CD4-positive, alpha-beta T cell treated with Interleukin-6 for 4 hours (primary cell): ENCODE data around the gene ST7L.
A peak's percentile ranks its signal among the peaks of the same experiment; 100 is the strongest.
"Not testable (repeated sequence)": the region's sequence is repeated elsewhere in the genome, so short reads cannot be mapped to it uniquely, and the experiment has no call there.

Source experiments
- DNase-seq: peaks from one replicate; pipeline ENCODE4 v3.0.0-alpha.2; 2020; ENCODE audit warnings: mixed read lengths

Gene ST7L

GRCh38 chr1:112618721-112619517 lies at the start of gene ST7L:
Gene ST7L (minus strand): TSS chr1:112619141. CDS start chr1:112619113, 28 bp downstream.
- peak; percentile 55 for DNase-seq

- DNase-seq: no peak
Measured at GRCh38 chr1:112666946-112667345, 48.0 kb upstream of the ST7L start.

GRCh38 chr1:112665857-112666256 lies 46.9 kb upstream of the ST7L start:
- no peak for DNase-seq

GRCh38 chr1:112651205-112651604 lies 32.3 kb upstream of the ST7L start:
- DNase-seq: no peak

- no peak for DNase-seq
Measured at GRCh38 chr1:112646225-112646624, 27.3 kb upstream of the ST7L start.

GRCh38 chr1:112643080-112643479 lies 24.1 kb upstream of the ST7L start:
- no peak for DNase-seq

- not testable (repeated sequence) for DNase-seq
Measured at GRCh38 chr1:112640437-112640836, 21.5 kb upstream of the ST7L start.

GRCh38 chr1:112638110-112638428 lies 19.1 kb upstream of the ST7L start:
- DNase-seq: no peak

GRCh38 chr1:112637254-112638109 lies 18.5 kb upstream of the ST7L start:
- no peak for DNase-seq

- no peak for DNase-seq
Measured at GRCh38 chr1:112636597-112637253, 17.8 kb upstream of the ST7L start.

- DNase-seq: no peak
Measured at GRCh38 chr1:112636056-112636455, 17.1 kb upstream of the ST7L start.

- no peak for DNase-seq
Measured at GRCh38 chr1:112634367-112634766, 15.4 kb upstream of the ST7L start.

GRCh38 chr1:112633628-112634027 lies 14.7 kb upstream of the ST7L start:
- no peak for DNase-seq

GRCh38 chr1:112629256-112629655 lies 10.3 kb upstream of the ST7L start:
- DNase-seq: no peak

GRCh38 chr1:112628516-112628915 lies 9.6 kb upstream of the ST7L start:
- no peak for DNase-seq

- DNase-seq: no peak
Measured at GRCh38 chr1:112626887-112627286, 7.9 kb upstream of the ST7L start.

- DNase-seq: no peak
Measured at GRCh38 chr1:112626193-112626592, 7.3 kb upstream of the ST7L start.

- DNase-seq: no peak
Measured at GRCh38 chr1:112625696-112626095, 6.8 kb upstream of the ST7L start.

- DNase-seq: not testable (repeated sequence)
Measured at GRCh38 chr1:112624493-112624892, 5.6 kb upstream of the ST7L start.

- no peak for DNase-seq
Measured at GRCh38 chr1:112620377-112620695, 1.4 kb upstream of the ST7L start.

- DNase-seq: peak; percentile 88
Measured at GRCh38 chr1:112619518-112620376, 806 bp upstream of the ST7L start, which contains the start of gene CAPZA1. Gene CAPZA1 (plus strand): TSS chr1:112619832. CDS start chr1:112619845, 13 bp downstream.

GRCh38 chr1:112618114-112618720 lies 724 bp downstream of the ST7L start:
- peak; percentile 45 for DNase-seq
